SJSA1 (cell line): ENCODE results near the gene VIP. TPM values are rescaled to one million over a fixed set of nuclear protein-coding genes. Genes with fewer than 3 reads are reported as not detected.

Experiments used
- total RNA-seq: library from RNA; depleted of rRNA; stranded (reverse); fragments of >200 nt; shearing (Covaris generic); gene quantifications from 2 replicates; pipeline ENCODE4 v1.2.3, GENCODE V29; 2014; rRNA removed

Gene VIP
- total RNA-seq, 1 experiment from 2014 or later, result 0.26 TPM

Other genes with a start within 250 kb of the VIP start
- 28.7 and 53.6 TPM in 2 replicates for gene SYNE1, start 113.4 kb upstream of the VIP start, total RNA-seq
- gene MYCT1, start 52.9 kb upstream of the VIP start, total RNA-seq, result 0.39 TPM in 1 of 2 replicates, not detected in the other
- gene FBXO5, start 232.2 kb downstream of the VIP start, total RNA-seq, result 68.7 and 87.5 TPM in 2 replicates